DMS153 treated with DMSO at 0.1 percent for 48 hours (cell line): ENCODE measurements around the gene FHOD3.
A peak's percentile ranks its signal among the peaks of the same experiment; 100 is the strongest.

Experiments
- DNase-seq: peaks from one replicate; lab custom pipeline; 2025; ENCODE audit not compliant: unreplicated experiment; lab: John Stamatoyannopoulos, UW

Gene FHOD3

DNA sequence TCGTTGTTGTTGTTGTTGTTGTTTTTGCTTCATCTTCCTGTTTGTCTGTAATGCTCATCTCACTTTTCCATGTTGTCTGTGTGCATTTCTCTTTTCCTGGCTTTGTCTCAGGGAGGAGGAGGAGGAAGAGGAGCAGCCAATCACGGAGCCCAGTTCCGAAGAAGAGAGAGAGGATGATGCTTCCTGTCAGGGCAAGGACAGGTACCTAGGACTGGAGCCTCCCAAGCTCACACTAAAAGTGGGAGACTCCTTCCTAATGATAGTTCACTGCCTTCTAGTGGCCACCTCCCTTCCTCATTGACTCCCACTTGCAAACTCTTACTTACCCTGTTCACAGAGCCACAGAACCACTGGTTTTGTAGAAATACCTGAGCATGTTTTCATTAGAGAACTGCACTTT, 351.7 kb downstream of the FHOD3 start:
- DNase-seq = no peak

DNA sequence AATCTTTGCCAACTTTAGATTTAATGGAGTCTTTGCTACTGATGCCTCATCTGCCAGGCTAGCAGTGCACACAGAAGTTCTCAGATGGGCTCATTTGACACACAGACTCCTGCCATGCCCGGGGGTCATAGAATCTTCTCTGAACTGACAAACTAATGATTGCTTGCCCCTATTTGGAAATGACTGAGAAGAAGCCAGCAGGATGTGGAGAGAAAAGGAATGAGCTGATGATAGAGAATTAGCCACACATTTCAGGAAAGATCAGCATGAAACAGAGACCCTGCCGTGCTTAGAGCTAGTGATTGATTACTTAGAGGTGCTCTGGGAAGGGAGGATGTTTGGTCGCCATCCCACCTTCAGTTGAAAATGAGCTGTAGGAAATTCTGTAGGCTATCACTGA, 352.8 kb downstream of the FHOD3 start:
- DNase-seq = no peak

DNA sequence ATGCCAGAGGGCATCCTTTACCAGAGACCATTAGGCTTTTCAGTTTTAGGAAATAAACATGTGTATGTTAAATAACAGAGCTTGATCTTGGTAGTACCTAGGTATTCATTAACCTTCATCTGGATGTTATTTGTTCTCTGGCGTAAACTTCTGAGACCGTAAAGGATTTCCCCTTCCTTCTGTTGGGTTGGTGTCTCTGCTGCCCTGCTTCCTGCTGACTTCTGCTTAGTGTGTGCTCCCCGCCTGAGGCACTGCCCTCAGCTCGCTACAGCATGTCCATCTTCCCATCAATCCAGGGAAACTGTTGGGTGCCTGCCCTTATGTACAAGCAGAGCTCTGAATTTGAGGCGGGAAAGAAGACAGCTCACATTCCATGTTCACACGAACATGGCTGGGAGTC, 353.4 kb downstream of the FHOD3 start:
- DNase-seq = no peak

DNA sequence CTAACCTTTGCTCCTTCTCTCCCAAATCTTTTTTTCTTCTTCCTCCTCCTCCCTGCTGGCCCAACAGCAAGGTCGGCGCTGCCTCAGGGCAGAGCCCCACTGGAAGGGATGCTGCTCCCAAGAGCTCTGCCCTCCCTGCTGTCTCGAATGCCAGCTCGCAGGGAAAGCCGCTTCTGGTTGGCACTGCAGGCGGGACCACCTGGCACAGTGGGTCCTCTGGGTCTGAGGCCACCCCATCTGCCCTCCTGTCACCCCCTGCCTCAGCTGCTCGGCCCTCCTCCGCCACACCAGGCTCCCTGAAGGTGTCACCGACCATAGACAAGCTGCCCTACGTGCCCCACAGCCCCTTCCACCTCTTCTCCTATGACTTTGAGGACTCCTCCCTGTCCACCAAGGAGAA, 355.0 kb downstream of the FHOD3 start:
- no peak for DNase-seq

DNA sequence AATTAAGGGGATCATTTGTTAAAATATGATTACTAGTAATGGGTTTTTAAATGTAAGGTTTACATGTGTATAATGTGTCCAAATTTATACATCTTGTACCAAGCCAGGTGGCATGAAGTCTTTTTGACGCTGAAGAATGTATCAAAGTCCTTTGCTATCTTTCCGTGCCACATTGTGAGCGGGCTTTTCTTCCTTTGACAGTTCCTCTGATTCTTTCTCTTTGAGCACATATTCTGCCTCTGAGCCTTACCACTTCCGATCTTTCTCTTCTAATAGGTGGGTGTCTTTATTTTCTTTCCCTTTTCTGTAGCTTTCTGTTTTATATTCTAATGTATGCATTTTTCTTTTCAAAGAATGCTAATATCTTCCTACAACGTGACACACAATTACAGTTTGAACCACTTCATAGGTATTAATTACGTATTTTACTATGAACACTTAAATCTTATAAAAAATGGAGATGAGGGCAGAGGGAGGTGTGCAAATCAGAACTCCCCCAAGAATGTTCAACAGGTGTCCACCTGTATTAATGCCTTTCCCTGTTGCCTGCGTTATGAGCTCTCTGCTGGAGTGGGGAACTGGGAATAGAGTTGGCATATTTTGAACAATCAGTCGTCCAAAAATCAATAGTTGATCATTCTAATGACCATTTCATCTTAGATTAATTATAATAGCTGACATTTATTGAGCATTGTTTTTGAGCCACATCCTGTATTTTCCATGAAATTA, 355.8 kb downstream of the FHOD3 start:
- DNase-seq = no peak

DNA sequence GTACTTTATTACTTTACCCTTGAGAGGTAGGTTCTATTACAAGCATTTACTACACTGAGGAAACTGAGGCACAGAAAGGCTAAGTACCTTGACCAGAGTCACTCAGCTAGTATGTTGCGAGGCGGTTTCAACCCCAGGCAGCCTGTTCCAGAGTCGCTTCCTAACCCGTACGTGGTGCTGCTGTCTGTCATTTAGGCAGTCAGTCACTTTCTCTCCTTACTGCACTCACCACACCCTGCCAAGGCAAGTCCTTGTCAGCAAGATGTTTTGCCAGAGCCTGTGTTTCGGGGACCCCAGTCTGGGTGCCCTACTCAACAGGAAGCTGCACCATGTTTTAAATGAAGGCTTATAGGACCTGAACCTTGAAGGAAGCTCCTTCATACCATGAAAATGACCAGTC, 356.4 kb downstream of the FHOD3 start:
- no peak for DNase-seq

DNA sequence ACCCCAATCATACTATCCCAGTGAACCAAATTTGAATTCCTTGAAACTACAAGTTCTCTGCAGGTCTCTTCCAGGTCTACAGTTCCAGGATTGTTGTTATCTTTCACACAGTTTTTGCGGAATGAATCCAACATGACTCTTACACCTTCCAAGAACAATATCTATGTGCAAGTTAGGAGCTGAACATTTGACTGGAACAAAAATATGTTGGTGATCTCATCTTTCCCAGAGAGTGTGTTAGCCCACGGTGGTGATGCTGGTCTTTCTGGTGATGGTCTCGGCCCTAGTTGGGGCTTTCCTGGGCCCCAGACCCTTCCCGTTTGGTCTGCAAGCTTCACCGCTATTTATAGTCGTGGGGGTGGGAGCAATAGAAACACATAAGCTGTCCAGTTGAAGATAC, 357.6 kb downstream of the FHOD3 start:
- DNase-seq = no peak

DNA sequence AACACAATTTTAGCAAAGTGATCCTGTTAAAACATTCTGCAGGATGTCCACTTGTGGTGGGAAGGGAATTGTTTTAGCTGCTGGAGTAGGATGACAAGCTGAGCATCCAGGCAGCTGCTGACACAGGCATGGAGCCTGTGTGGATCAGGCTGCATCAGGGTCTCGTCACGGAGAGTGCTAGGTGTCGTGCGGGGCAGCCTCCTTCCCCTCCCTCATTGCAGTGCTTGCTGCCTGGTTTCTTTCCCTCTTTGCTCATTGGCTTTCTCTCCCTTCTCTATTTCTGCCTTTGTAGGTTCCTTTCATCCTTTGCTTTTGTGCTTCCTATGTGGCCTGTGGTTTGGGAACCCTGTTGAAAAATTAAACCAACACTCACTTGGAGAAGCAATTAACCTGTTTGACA, 358.4 kb downstream of the FHOD3 start:
- no peak for DNase-seq

DNA sequence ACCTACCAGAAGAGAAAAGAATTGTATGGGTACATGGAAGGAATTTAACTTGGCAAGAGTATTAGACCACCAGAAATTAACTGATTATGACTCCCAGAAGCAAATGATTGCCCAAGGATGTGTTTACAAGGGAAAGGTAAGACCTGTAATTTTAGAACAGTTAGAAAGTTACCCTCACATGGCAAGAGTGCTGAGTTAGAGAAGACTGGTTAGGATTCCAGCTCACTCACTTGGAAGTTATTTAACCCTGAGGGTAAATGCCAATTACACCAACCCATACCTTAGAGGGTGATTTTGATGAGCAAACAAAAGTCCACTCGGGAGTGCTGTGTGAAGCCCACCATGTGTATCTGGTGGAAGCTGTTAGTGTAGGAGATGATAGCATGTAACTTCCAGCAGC, 361.1 kb downstream of the FHOD3 start:
- DNase-seq = no peak

DNA sequence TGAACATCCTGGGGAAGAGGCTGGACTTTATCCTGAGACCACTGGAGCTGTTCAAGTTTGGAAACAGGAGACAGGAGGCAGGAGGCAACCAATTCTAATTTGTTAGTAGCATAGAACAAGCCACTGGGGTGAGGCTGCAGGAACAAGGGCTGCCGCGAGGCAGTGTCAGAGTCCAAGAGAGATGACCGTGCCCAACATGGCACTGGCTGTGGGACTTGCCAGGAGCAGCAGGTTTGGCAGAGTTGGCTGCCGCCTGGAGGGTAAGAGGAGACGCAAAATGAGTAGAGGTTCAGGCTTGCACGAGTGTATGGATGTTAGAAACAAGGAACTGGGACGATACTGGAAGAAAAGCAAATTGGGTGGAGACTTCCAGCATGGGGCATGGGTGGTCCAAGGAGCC, 362.8 kb downstream of the FHOD3 start:
- no peak for DNase-seq

DNA sequence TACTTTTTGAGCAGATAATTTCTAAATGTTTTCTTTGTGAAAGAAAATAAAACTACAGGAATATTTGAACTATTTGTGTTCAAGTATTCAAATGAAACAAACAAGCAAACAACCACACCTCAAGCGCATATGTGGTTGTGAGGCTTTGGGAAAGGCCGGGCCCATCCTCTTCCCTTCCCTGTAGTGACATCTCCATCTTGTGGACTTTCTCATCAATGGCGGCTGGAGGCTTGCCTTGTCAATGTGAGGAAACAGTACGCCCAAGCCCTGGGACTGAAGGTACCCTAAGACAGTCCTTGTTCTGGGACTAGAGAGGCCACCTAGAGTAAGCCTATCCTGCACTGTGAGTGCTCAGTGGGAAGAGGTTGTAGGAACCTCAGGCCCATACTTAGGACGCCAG, 364.5 kb downstream of the FHOD3 start:
- DNase-seq = no peak

DNA sequence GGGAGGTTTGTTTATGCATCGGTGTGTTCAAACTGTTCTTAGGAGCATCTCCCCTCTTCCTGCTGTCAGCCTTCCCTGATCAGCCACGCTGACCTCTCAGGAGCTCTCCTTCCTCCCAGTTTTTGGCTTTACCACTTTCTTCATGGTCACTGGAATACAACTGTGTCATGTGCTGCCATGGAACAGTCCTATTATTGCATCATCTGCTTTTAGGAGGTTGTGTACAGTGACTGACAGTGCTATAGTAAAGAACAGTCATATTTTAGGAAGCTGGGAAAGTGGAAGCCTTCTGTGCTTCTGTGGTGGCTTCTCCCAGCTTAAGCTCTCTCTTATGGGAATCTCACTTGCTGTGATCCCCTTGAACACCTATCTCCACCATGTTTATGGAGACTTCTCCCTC, 365.8 kb downstream of the FHOD3 start:
- DNase-seq = no peak

DNA sequence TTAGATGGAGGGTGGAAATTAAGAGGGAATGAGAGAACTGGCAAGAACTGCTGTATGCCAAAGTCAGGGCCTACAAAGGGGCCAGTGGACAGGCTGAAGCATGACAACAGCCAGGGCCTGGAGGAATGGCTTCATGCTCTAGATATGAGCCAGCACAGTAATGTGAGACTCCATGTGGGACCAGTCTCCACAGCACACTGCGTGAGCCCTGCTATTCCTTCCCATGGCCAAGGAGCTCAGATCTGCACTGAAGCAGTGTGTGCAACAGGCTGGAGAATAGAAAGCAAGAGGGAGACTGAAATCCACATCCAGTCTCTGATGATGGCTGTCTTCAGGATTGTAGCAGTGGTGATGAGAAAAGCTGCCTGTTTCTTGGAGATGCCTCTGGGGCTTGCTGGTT, 368.4 kb downstream of the FHOD3 start:
- DNase-seq = no peak

DNA sequence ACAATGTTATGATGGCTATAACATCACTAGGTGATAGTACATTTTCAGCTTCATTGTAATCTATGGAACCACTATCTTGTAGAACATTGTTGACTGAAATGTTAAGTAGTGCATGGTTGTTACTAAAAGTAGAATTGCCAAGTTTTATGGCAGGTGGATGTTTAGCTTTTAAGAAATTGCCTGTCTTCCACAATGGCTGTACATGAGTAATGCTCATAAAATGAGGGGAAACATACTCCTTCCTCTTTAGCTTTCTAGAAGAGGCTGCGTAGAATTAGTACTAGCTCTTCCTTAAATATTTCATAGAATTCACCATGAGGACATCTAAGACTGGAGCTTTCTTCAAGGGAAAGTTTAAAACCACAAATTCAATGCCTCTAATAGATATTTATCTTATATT, 370.3 kb downstream of the FHOD3 start:
- no peak for DNase-seq

DNA sequence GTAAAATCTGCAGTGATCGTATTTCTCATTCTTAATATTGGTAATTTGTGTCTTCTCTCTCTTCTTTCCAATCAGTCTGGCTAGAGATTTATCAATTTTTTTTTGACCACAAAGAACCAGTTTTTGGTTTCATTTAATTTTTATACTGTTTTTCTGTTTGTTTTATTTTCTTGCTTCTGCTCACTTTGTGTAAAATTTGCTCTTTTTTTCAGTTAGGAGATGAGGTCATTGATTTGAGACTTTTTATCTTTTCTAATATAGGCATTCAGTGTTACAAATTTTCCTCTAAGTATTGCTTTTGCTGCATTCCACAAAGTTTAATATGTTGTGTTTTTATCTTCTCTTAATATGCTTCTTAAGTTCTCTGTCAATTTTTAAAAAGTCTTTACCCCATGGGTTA, 370.8 kb downstream of the FHOD3 start:
- no peak for DNase-seq

DNA sequence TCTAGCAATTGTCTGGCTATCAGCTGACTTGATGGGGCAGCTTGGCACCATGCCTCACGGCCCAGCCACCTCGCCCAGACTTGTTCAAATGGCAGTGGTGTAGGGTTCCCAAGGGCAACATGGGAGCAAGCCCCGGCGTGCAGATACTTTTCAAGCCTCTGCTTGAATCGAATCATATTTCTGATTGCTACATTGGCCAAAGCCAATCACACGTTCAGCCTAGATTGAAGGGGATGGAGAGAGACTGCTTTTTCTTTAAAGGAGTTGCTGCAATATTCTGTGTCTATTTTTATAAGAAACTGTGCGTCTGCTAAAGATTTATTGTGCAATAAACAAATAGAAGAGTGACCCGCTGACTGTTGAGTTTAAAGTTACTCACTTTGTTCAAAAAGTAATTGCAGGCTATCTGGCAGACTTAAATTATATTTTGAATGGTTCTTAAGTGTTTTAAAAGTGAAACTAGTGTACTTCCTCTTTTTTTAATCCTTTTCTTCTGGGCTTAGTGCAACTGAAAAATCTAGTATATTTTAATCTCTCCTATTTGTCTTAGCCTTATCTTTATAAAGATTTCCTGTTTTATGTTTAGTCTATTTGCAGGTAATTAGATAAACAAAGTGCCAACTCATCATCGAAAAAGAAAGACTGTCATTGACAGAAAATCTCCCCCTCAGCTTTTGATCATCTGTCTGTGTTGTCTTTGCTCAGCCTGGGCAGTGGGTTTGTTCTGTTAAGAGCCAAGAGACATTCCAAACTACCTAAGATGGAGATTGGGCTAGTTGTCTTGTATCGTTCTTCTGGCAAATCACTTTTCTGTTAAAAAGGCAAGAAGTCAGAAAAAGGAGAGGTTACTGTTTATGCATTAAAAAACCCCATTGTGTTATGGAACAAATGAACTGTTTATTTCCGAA, 375.2 kb downstream of the FHOD3 start:
- peak; percentile 90 for DNase-seq

DNA sequence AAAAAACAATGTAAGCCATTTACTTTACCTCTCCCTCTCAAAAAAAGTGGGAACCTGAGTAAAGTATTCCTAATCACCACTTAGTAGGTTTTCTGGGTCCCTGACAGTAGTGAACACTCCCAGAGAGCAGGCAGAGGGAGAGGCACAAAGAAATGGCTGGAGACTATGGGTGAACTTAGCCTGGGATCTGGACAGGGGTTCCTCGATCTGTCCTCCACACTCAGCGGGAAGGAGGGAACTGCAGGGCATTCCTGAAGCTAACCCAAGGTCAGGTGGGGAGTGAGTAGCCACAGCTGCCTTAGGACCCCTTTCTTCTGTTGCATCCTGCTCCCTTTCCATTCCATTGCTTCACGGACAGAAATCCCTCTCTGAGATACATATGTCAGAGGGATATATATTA, 375.9 kb downstream of the FHOD3 start:
- no peak for DNase-seq

DNA sequence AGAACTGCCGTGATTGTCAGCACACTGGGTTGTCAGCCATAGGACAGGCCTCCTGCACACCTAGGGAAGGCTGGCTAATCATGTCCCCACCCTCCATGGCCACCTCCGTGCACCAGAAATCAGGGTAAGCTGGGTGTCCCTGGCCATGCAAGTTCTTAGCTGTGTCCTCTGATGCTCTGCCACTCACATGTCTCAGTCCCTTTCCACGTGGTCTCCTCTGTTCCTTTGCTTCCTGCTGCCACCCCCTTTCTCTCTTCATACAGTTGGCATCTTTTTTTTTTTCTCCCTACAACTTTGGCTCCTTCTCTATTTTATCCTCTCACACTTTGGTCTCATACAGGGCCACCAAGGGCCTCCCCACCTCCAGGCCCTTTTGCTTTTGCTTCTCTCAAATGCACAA, 377.6 kb downstream of the FHOD3 start:
- DNase-seq = no peak

DNA sequence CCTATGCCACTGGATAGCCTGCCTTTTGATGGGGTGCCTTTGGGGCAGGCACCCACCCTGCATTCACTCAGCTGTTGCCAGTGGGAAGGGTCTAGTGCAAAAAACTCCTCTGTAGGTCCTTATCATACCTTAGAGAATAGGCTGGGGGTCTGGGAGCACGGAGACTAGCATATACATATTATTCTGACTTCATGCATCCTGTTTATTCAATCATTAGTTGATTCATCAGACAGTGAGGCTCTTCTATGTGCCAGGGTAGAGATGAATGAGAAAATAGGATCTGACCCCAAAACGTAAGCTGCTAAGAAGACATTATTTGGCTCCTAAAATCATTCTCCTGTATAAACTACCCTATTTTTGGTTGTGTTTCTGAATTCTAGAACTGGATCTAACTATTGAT, 378.0 kb downstream of the FHOD3 start:
- no peak for DNase-seq

DNA sequence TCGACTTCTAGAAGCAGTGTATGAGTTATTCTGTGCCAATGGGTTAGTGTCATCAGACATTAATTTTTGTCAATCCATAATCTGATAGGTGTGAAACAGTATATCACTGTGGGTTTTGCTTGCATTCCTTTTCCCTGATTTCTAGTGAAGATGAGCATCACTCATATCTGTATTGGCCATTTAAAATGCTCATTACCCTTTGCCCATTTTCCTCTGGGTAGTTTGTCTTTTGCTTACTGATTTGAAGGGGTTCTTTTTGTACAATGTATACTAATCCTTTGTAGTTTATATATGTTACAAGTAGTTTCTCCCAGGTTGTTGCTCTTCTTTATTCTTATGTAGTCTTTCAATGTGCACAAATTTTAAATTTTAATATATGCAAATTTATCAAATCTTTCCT, 379.1 kb downstream of the FHOD3 start:
- DNase-seq = no peak

DNA sequence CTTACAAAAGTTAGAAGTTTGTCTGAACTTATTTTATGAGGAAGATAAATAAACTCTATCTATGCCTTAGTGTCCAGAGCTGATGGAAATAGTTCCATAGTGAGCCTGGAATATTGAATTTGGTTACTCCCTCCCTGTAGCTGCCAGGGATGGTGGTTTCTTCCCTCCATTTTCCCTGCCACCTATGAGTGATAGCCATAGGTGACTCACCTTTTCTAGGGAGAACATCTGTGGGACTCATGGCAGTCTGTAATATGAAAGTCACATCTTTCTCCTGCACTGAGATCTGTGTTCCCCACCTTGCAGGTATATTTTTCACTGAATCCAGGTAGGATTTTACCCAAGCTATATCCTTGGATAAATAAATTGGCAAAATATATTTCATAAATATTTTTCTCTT, 382.5 kb downstream of the FHOD3 start:
- no peak for DNase-seq

DNA sequence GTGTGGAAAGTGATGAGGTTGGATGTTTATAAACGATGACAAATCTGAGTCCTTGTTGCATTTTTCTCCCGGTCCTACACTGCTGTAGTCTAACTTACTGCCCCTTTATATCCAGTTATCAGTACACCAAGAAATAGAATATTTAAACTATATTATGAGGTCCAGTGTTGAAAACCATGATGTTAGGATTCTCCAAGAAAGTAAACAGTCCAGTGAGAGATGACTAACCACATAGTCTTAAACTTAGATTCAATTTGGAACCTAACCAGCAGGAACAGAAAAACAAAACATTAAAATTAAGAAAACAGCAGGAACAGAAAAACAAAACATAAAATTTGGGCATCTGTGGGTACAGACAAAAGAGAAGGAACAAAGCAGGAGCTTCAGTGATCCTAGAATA, 388.1 kb downstream of the FHOD3 start:
- DNase-seq = no peak
